Subcutaneous abdominal adipose tissue (tissue), 5 donors: ENCODE results near the gene TAGLN.

Source experiments
- H3K27ac ChIP-seq: one replicate; pipeline ENCODE4 v1.7.0; 2013; ENCODE audit warnings: low read depth, mild to moderate bottlenecking, inconsistent platforms, low read length, moderate library complexity
- H3K27me3 ChIP-seq, 5 donors: one replicate each; pipeline ENCODE4 v1.7.0; 2013; ENCODE audit warnings: low read length in 5 of 5, inconsistent platforms in 1 of 5; ENCODE audit not compliant: control insufficient read depth in 5 of 5, insufficient read depth in 4 of 5
- H3K36me3 ChIP-seq, 5 donors: one replicate each; pipeline ENCODE4 v1.7.0; 2013; ENCODE audit warnings: low read length in 5 of 5; ENCODE audit not compliant: control insufficient read depth in 5 of 5, insufficient read depth in 5 of 5
- H3K4me1 ChIP-seq, 5 donors: one replicate each; pipeline ENCODE4 v1.7.0; 2013; ENCODE audit warnings: low read length in 5 of 5, mild to moderate bottlenecking in 3 of 5, moderate library complexity in 1 of 5; ENCODE audit not compliant: control insufficient read depth in 5 of 5, insufficient read depth in 5 of 5
- H3K4me3 ChIP-seq, 5 donors: one replicate each; pipeline ENCODE4 v1.7.0; 2013; ENCODE audit warnings: low read length in 5 of 5, low read depth in 1 of 5
- H3K9ac ChIP-seq, 5 donors: one replicate each; pipeline ENCODE4 v1.7.0; 2013; ENCODE audit warnings: low read length in 5 of 5, mild to moderate bottlenecking in 4 of 5, moderate library complexity in 3 of 5
- H3K9me3 ChIP-seq, 5 donors: one replicate each; pipeline ENCODE4 v1.7.0; 2013; ENCODE audit warnings: low read length in 5 of 5; ENCODE audit not compliant: control insufficient read depth in 5 of 5
- donor health status: healthy.
- donor health status: healthy.
- donor health status: healthy.
- donor health status: healthy.
- donor health status: healthy.

TAGLN gene

GRCh38 chr11:117210620-117211019, 11.4 kb downstream of the TAGLN start:
- no peaks in the 10 kb centered on the region for H3K9me3 ChIP-seq
- peaks cover 0 to 4% (median 4%) of the 10 kb centered on the region in 5 donors for H3K4me1 ChIP-seq
- no peak overlapping the region for H3K27ac ChIP-seq
- H3K4me3 ChIP-seq: no peak overlapping the region
- peaks cover 0 to 37% (median 19%) of the 10 kb centered on the region in 5 donors for H3K36me3 ChIP-seq
- no peaks in the 10 kb centered on the region for H3K27me3 ChIP-seq
- H3K9ac ChIP-seq: no peak overlapping the region

- peaks cover 0 to 47% (median 28%) of the 10 kb centered on the region in 5 donors for H3K36me3 ChIP-seq
- H3K27ac ChIP-seq: no peak overlapping the region
- H3K9me3 ChIP-seq: no peaks in the 10 kb centered on the region
Observed at GRCh38 chr11:117212697-117213355, 13.7 kb downstream of the TAGLN start.

GRCh38 chr11:117214404-117215110, 15.4 kb downstream of the TAGLN start:
- peaks cover 9 to 32% (median 31%) of the 10 kb centered on the region in 5 donors for H3K4me1 ChIP-seq
- no peak overlapping the region for H3K4me3 ChIP-seq
- H3K27ac ChIP-seq: no peak overlapping the region
- no peaks in the 10 kb centered on the region for H3K9me3 ChIP-seq
- H3K36me3 ChIP-seq: peaks cover 0 to 60% (median 41%) of the 10 kb centered on the region in 5 donors
- H3K9ac ChIP-seq: no peak overlapping the region
- H3K27me3 ChIP-seq: no peaks in the 10 kb centered on the region

More at GRCh38 chr11:117212697-117213355, 13.7 kb downstream of the TAGLN start:
- H3K4me1 ChIP-seq: peaks cover 6 to 14% (median 14%) of the 10 kb centered on the region in 5 donors
- H3K4me3 ChIP-seq: no peak overlapping the region
- H3K9ac ChIP-seq: no peak overlapping the region
- no peaks in the 10 kb centered on the region for H3K27me3 ChIP-seq

- H3K27me3 ChIP-seq: no peaks in the 10 kb centered on the region
- peaks cover 0 to 66% (median 41%) of the 10 kb centered on the region in 5 donors for H3K36me3 ChIP-seq
- H3K9me3 ChIP-seq: no peaks in the 10 kb centered on the region
- peaks cover 30 to 60% (median 59%) of the 10 kb centered on the region in 5 donors for H3K4me1 ChIP-seq
- peak overlapping the region in 2 of 5 donors; percentile 54 to 66 for H3K9ac ChIP-seq
- H3K4me3 ChIP-seq: peak overlapping the region in 2 of 5 donors; percentile 11 to 35
- H3K27ac ChIP-seq: peak overlapping the region; percentile 62
Observed at GRCh38 chr11:117217141-117218084, 18.2 kb downstream of the TAGLN start.

DNA sequence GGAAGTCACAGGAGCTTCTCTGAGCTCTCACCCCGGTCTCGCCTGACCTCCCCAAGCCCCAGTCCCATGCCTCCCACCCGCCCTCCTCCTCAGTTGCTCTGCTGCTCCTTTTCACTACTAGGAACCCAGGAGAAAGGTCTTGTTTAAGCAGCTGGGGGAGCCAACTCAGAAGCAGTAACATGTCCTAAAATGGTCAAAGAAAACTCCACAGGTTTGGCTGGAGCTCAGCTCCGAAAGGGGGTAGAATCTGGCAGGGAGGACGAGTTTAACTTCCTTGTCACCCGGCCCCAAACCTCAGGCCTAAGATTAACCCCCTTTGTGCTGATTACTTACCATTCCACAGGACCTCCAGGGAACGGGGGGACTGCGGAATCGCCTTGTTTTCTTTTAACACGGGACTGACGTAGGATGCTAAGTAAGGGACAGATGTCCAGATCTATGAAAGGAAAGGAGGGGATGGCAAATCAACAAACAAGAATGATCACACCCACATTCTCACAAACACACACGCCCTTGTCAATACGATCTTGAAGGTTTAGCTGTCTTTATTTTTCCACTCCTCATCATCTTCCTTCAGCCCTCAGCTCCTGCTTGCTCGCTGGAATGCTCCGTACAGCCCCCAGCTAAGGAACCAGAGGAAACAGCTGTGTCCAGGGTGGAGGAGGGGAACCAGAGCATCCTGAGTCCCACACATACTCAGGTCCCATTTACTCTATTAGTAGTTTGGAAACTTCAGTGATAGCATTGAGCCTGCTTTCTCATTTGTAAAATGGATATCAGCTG, 19.2 kb downstream of the TAGLN start:
- Histone ChIP-seq H3K4me3 (peak overlapping the region in 1 of 5 donors; percentile 35), H3K27me3 (no peaks in the 10 kb centered on the region), H3K4me1 (peaks cover 30 to 61% (median 59%) of the 10 kb centered on the region in 5 donors)

DNA sequence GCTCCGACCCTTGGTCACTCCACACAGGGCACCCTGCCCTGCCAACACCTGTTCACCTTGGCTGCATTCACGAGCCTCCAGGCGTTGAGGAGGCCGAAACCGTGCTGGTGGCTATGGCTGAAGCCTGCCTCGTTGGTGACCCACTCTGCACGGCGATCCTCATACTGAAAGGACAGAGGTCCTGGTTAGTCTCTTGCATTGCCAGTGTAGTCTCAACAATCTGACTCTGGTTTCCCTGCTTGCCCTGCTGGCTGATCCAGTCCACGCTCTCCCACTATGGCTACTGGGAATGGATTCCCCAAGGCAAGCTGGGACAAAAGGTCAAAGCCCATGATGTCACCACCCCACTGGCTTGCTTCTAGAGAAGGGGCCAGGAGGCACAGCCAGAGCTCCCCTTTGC, 19.8 kb downstream of the TAGLN start:
- peaks cover 30 to 61% (median 59%) of the 10 kb centered on the region in 5 donors for H3K4me1 ChIP-seq
- peaks cover 0 to 66% (median 42%) of the 10 kb centered on the region in 5 donors for H3K36me3 ChIP-seq
- H3K27ac ChIP-seq: peak overlapping the region; percentile 62
- no peaks in the 10 kb centered on the region for H3K9me3 ChIP-seq
- H3K27me3 ChIP-seq: no peaks in the 10 kb centered on the region
- H3K9ac ChIP-seq: peak overlapping the region in 1 of 5 donors; percentile 41
- no peak overlapping the region for H3K4me3 ChIP-seq

More for the DNA sequence above, 19.2 kb downstream of the TAGLN start:
- no peaks in the 10 kb centered on the region for H3K9me3 ChIP-seq
- peak overlapping the region; percentile 62 for H3K27ac ChIP-seq
- peak overlapping the region in 2 of 5 donors; percentile 41 to 66 for H3K9ac ChIP-seq
- peaks cover 0 to 63% (median 40%) of the 10 kb centered on the region in 5 donors for H3K36me3 ChIP-seq

- Histone ChIP-seq H3K4me1 (peaks cover 31 to 63% (median 61%) of the 10 kb centered on the region in 5 donors), H3K27ac (no peak overlapping the region), H3K9ac (no peak overlapping the region), H3K27me3 (no peaks in the 10 kb centered on the region), H3K9me3 (no peaks in the 10 kb centered on the region), H3K36me3 (peaks cover 0 to 66% (median 42%) of the 10 kb centered on the region in 5 donors), H3K4me3 (no peak overlapping the region)
Observed at GRCh38 chr11:117219455-117219854, 20.3 kb downstream of the TAGLN start.

DNA sequence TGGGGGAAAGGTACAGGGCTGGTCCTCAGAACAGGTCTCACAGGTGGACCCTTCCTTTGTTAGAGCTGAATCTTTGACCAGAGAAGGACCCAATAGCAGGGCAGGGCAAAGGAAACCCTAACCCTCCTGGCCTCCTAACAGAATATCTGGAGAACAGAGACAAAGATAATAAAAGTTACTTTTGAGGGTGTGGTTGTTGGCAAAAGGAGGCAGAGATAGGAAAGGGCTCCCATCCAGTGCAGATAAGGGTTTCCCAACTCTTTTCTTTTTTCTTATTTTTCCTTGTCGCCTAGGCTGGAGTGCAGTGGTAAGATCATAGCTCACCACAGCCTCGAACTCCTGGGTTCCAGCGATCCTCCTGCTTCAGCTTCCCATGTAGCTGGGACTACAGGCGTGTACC, 20.8 kb downstream of the TAGLN start:
- H3K9me3 ChIP-seq: no peaks in the 10 kb centered on the region
- peaks cover 0 to 64% (median 38%) of the 10 kb centered on the region in 5 donors for H3K36me3 ChIP-seq
- peaks cover 32 to 67% (median 65%) of the 10 kb centered on the region in 5 donors for H3K4me1 ChIP-seq
- H3K27ac ChIP-seq: peak overlapping the region; percentile 76
- no peaks in the 10 kb centered on the region for H3K27me3 ChIP-seq
- no peak overlapping the region for H3K4me3 ChIP-seq
- H3K9ac ChIP-seq: peak overlapping the region in 2 of 5 donors; percentile 62 to 69

DNA sequence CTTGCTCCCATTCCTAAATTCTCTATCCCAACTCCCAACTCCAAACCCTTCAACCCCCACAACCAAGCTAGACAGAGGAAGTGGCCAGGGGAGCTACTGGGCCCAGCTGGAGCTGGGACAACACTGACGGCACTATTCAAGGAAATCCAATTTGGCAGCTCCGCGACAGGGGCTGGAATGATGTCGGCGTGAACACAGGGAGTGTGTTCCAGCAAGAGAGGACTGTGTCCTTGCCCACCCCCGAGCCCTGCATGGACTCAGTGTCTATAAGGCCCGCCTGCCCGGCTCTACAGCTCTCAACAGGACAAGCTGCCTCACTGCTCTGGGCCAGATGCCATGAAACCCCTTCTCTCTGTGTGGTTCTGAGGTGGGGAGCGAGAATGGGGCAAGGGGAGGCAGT, 21.4 kb downstream of the TAGLN start:
- peaks cover 32 to 67% (median 65%) of the 10 kb centered on the region in 5 donors for H3K4me1 ChIP-seq
- peak overlapping the region; percentile 76 for H3K27ac ChIP-seq
- peaks cover 0 to 68% (median 43%) of the 10 kb centered on the region in 5 donors for H3K36me3 ChIP-seq
- H3K27me3 ChIP-seq: no peaks in the 10 kb centered on the region
- H3K9ac ChIP-seq: peak overlapping the region in 3 of 5 donors; percentile 1 to 69 (median 62)
- H3K9me3 ChIP-seq: no peaks in the 10 kb centered on the region
- peak overlapping the region in 1 of 5 donors; percentile 9 for H3K4me3 ChIP-seq
